ENCODE measurements around the gene SNAI3. TPM values are rescaled to one million over a fixed set of nuclear protein-coding genes. Genes with fewer than 3 reads are reported as not detected.

Gene SNAI3
- total RNA-seq, 8 experiments from 2014 or later: 1.3 to 4.3 (median 2.4) TPM

DNA sequence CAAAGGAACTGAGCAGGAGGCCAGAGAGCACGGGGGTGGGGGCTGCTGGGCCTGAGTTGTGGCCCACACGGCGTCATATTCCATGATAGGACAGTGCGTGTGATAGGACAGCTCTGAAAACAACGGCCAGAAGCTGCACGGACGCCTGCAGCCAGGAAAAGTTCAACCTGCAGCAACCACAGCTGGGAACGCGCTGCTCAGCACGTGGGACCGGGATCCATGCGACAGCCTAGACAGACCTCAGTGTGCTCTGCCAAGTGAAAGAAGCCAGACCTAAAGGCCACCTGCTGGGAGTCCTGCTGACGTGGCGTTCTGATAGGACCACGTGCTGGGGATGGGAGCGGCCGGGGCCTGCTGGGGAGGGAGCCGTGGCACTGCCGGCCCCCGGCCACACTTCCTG is 41.6 kb upstream of the SNAI3 start:
- WGBS, 10 experiments: 62 to 92% (median 80%) methylated on average over 1 to 12 of the region's 20 CpGs; no CpG with 5 or more reads in 5 of the 10 experiments
- Histone ChIP-seq H3K4me3 (no peak overlapping the region), H3K27ac (peak overlapping the region in 1 of 2 donors; percentile 63), H3K4me1 (replicated peaks in 1 of 2) (peaks cover 7 to 12% of the 10 kb centered on the region in 2 donors)
- peak in 5 of 8 experiments; percentile 5 to 69 (median 65) for ATAC-seq (replicated peaks in 6 of 8)
- in situ Hi-C loops (cut with MboI; ENCODE audit: low pct_unique_long_range_greater_than_20kb in 2 of 9, low sequenced_read_pairs in 9 of 9, unreplicated experiment in 9 of 9): loop anchor here in 2 of 9 experiments (25.0 kb wide), 2 partner anchors 434 to 484 kb away; partner anchors contain the start of genes CDH15 (in 1 of the 2), SLC22A31 (in 1 of the 2) and ZNF778 (in 1 of the 2)

DNA sequence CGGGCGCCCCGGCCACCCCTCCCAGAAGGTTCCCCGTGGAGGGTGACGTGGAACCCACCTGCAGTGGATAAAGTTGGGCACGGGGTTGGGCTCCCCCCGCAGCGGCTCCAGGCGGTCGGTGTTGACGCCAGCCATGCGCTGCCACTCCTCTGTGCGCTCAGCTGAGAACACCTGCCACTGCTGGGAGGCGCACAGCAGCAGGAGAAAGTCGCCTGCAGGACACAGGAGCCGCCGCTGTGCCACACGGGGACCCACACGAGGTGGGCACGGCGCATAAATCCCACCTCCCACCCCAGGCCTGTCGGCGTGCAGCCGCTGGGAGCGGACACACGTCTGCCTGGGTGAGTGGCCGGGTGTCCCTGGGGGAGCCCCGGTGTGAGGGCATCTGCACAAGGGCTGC is 40.7 kb upstream of the SNAI3 start:
- Histone ChIP-seq H3K27ac (no peak overlapping the region), H3K4me3 (no peak overlapping the region), H3K4me1 (replicated peaks in 1 of 2) (peaks cover 7 to 12% of the 10 kb centered on the region in 2 donors)
- 93% methylated on average over 3 of the region's 28 CpGs; no CpG with 5 or more reads in 8 of the 10 experiments for WGBS, 10 experiments
- ATAC-seq (replicated peaks in 6 of 8): no peak
- in situ Hi-C loops (cut with MboI; ENCODE audit: low pct_unique_long_range_greater_than_20kb in 2 of 9, low sequenced_read_pairs in 9 of 9, unreplicated experiment in 9 of 9): loop anchor here in 2 of 9 experiments (25.0 kb wide), 2 partner anchors 435 to 485 kb away; partner anchors contain the start of genes CDH15 (in 1 of the 2), SLC22A31 (in 1 of the 2) and ZNF778 (in 1 of the 2)

DNA sequence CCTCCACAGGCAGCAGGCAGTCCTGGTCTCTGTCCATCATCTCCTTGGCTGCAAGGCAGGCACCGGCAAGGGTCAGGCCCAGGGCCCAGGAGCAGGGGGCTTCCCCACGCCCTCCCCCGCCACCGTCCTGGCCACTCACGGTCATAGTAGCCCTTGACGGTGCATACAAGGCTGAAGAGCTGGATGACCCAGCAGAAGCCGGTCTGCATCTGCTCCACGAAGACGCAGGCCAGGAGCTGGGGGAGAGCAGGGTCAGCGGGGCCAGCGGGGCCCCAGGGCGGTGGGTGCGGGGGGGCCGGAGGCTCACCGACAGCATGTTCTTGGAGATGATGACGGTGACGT is 40.1 kb upstream of the SNAI3 start:
- WGBS, 10 experiments: 100% methylated on average over 1 of the region's 17 CpGs; no CpG with 5 or more reads in 9 of the 10 experiments
- no peak overlapping the region for H3K4me3 ChIP-seq
- ATAC-seq (replicated peaks in 6 of 8): no peak
- in situ Hi-C loops (cut with MboI; ENCODE audit: low pct_unique_long_range_greater_than_20kb in 2 of 9, low sequenced_read_pairs in 9 of 9, unreplicated experiment in 9 of 9): loop anchor here in 2 of 9 experiments (25.0 kb wide), 2 partner anchors 436 to 486 kb away; partner anchors contain the start of genes CDH15 (in 1 of the 2), SLC22A31 (in 1 of the 2) and ZNF778 (in 1 of the 2)
- H3K4me1 ChIP-seq (replicated peaks in 1 of 2): peaks cover 7 to 12% of the 10 kb centered on the region in 2 donors
- no peak overlapping the region for H3K27ac ChIP-seq

DNA sequence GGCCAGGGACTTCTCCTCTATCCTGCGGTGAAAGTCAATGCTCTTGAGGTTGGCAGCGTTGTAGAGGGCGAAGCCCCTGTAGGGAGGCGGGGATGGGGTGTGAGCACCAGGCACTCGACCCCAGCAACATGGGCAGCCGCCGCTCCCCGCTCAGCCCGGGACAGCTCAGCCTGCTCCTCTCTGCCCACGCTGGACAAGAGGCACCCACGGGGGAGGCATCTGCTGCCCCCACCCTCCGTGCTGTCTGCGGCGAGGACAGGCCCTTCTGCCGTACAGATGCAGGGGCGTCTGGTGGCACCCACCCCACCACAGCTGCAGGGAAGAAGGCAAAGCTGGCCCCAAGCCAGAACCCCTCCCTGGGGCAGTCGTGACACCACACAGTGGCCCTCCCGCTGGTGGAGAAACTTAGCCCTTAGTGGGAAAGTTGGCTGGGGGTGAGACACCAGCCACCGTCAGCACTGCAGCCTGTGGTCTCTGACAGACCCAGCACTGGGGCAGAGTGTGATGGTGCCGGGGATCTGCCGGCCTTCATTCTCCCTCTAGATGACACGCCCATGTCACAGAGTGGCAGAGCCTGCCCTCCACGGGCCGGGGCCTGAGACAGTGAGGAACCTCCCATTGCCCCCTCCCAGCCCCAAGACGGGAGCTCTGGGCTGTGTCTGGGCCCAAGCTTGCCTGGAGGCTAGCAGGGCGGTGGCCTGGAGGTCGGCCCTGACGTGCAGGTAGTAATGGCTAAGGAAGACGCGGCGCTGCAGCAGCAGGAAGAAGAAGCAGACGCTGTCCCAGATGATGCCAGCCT is 39.5 kb upstream of the SNAI3 start:
- no peak for ATAC-seq (replicated peaks in 6 of 8)
- no peak overlapping the region for H3K4me3 ChIP-seq
- H3K27ac ChIP-seq: no peak overlapping the region
- peaks cover 7 to 10% of the 10 kb centered on the region in 2 donors for H3K4me1 ChIP-seq (replicated peaks in 1 of 2)
- 67 to 90% (median 74%) methylated on average over 2 to 3 of the region's 32 CpGs; no CpG with 5 or more reads in 7 of the 10 experiments for WGBS, 10 experiments
- in situ Hi-C loops (cut with MboI; ENCODE audit: low pct_unique_long_range_greater_than_20kb in 2 of 9, low sequenced_read_pairs in 9 of 9, unreplicated experiment in 9 of 9): loop anchor here in 2 of 9 experiments (25.0 kb wide), 2 partner anchors 436 to 486 kb away; partner anchors contain the start of genes CDH15 (in 1 of the 2), SLC22A31 (in 1 of the 2) and ZNF778 (in 1 of the 2)

DNA sequence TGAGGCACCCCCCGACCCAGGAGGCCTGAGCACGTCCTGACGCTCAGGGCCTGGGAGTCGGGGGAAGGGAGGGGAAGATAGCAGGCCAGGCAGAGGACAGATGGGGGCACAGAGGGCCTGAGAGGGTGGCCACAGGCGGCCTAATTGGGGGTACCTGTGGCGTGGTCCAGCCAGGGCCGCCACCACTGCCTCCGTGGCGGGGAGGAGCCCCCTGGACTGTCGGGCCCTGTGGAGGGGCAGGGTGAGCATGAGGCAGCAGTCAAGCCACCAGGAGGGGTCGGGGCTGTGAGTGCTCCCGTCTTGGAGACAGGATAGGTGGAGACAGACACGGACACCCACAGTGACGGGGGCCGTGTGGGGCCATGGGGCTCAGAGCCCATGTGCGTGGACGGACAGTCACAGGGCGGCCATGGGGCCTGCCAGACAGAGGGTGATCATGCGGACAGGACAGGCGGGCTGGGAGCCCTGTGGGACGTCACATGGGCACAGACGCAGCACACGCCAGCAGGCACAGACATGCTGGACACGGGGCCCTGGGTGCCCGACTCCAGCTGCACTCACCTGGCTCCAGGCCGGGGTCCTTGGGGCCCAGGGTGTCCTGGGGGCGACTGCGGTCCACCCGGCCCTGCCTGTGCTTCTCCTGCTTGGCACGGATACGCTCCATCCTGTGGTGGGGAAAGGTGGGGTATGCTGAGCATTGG is 38.7 kb upstream of the SNAI3 start:
- Histone ChIP-seq H3K4me3 (no peak overlapping the region), H3K4me1 (replicated peaks in 1 of 2) (peaks cover 5 to 7% of the 10 kb centered on the region in 2 donors), H3K27ac (no peak overlapping the region)
- in situ Hi-C loops (cut with MboI; ENCODE audit: low pct_unique_long_range_greater_than_20kb in 2 of 9, low sequenced_read_pairs in 9 of 9, unreplicated experiment in 9 of 9): loop anchor here in 2 of 9 experiments (25.0 kb wide), 2 partner anchors 437 to 487 kb away; partner anchors contain the start of genes CDH15 (in 1 of the 2), SLC22A31 (in 1 of the 2) and ZNF778 (in 1 of the 2)
- ATAC-seq (replicated peaks in 6 of 8): peak in 1 of 8 experiments; percentile 2
- WGBS, 10 experiments: 93 to 100% methylated on average over 2 to 3 of the region's 31 CpGs; no CpG with 5 or more reads in 8 of the 10 experiments

DNA sequence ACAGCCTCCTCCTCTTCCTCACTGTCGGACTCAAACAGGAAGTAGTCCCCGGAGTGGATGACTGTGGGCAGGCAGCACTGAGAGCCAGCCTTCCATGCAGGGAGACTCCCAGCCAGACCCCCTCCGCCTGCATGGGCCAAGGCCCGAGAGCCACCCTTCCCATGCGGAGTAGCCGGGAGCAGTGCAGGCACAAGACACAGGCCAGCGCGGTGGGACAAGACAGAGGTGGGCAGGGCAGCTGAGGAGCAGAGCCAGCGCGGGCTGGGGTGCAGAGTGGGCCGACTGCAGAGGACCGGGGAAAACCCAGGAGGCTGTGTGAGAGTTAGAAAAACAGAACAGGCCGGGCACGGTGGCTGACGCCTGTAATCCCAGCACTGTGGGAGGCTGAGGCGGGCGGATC is 37.6 kb upstream of the SNAI3 start:
- Histone ChIP-seq H3K4me1 (replicated peaks in 1 of 2) (peaks cover 5 to 7% of the 10 kb centered on the region in 2 donors), H3K27ac (no peak overlapping the region), H3K4me3 (no peak overlapping the region)
- in situ Hi-C loops (cut with MboI; ENCODE audit: low pct_unique_long_range_greater_than_20kb in 2 of 9, low sequenced_read_pairs in 9 of 9, unreplicated experiment in 9 of 9): no loop called here
- WGBS, 10 experiments: 70 to 100% (median 88%) methylated on average over 1 to 5 of the region's 17 CpGs; no CpG with 5 or more reads in 5 of the 10 experiments
- no peak for ATAC-seq (replicated peaks in 6 of 8)

DNA sequence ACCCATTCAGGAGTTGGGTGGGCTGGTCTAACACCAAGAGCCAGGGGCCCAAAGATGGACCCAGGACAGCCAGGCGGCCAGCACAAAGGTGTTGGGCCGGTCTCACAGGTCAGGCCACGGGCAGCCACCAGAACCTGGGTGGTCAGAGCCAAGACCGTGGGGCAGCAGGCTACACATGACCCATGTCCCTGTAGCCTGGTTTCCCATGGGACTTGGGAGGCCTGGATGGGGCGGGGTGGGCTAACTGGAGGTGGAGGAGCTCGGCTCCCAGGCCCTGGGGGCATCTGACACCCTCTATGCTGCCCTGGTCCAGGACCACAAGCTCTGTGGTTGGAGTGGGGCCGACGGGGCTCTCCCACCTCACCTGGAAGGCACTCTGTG is 37.2 kb upstream of the SNAI3 start:
- Histone ChIP-seq H3K27ac (no peak overlapping the region), H3K4me1 (replicated peaks in 1 of 2) (peaks cover 5 to 7% of the 10 kb centered on the region in 2 donors), H3K4me3 (no peak overlapping the region)
- 92 to 100% (median 100%) methylated on average over 2 of the region's 8 CpGs; no CpG with 5 or more reads in 7 of the 10 experiments for WGBS, 10 experiments
- ATAC-seq (replicated peaks in 6 of 8): no peak
- in situ Hi-C loops (cut with MboI; ENCODE audit: low pct_unique_long_range_greater_than_20kb in 2 of 9, low sequenced_read_pairs in 9 of 9, unreplicated experiment in 9 of 9): no loop called here

DNA sequence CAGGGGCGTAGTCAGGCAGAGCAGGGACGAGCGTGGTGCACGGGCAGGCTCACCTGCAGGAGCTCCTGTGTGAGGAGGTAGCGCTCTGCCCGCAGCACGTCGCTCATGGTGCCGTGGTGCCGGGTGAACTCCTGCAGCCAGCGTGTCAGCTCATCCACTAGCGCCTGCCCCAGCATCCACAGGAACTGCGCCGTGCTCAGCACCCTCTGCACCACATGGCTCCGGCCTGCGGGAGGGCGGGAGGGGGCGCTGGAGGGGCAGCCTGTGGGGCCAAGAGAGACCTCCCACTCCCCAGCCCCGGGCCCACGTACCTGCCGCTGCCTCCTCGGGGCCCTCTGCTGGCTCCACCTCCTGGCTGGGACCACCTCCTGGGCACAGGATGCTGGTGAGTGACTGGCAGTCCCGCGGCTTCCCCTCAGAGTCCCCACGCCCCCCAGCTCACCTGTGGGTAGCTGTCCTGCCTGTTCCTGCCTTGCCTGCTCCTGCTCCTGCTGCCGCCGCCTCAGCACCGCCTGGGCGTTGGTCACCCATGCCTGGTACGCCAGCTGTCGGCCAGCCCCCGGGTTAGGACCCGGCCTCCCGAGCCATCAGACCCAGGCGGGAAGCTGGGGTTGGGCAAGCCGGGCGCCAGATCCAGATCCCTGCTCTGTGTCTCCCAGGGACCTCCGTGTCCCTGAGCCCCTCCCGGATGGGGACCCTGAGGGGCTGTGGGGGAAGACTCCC is 36.6 kb upstream of the SNAI3 start:
- WGBS, 10 experiments: 93 to 100% (median 100%) methylated on average over 2 to 6 of the region's 39 CpGs; no CpG with 5 or more reads in 5 of the 10 experiments
- in situ Hi-C loops (cut with MboI; ENCODE audit: low pct_unique_long_range_greater_than_20kb in 2 of 9, low sequenced_read_pairs in 9 of 9, unreplicated experiment in 9 of 9): no loop called here
- H3K4me3 ChIP-seq: no peak overlapping the region
- ATAC-seq (replicated peaks in 6 of 8): no peak
- H3K4me1 ChIP-seq (replicated peaks in 1 of 2): peaks cover 4 to 5% of the 10 kb centered on the region in 2 donors
- H3K27ac ChIP-seq: no peak overlapping the region

DNA sequence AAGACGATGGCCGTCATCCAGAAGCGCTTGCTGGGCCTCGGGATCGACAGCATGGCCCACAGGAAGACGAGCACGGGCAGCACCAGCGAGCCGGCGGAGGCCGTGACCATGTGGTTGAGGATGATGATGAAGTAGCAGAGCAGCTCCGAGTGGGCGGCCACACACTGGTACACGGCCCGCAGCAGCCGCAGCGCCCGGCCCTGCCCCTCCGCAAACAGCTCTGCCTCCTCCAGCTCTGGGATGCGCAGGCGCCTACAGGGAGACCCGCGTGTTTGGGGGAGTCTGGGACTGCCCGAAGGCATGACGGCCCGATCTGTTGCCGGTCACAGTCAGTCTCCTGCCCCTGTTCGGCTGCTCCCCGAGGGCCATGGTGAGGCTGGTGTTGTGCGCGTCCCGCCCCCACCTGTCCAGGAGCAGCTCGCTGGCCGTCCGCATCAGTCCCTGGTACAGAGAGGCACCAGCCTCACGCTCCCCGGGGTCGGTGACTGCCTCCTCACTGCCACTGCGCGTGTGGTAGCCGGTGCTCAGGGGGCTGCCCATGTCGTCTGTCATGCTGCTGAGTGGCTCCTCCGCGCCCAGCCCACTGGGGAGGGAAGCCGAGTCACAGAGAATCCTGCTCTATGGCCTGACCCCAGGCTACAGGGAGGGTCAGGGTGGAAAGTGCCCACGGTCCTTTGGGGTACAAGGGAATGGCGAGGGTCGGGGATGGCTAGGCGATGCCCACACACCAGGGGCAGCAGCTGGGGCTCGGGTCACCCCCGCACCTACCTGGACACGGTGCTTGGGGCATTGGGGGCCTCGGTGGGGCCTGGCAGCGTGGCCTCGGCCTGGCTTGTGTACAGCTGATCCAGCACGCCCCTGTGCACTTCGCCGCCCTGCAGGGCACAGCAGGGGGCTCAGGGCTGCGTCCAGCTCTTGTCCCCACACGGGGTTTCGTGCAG is 35.8 kb upstream of the SNAI3 start:
- no peaks in the 10 kb centered on the region for H3K4me1 ChIP-seq (replicated peaks in 1 of 2)
- peak in 3 of 8 experiments; percentile 2 to 4 (median 3) for ATAC-seq (replicated peaks in 6 of 8)
- H3K27ac ChIP-seq: no peak overlapping the region
- no peak overlapping the region for H3K4me3 ChIP-seq
- WGBS, 10 experiments: 87 to 98% (median 93%) methylated on average over 10 to 17 of the region's 61 CpGs; no CpG with 5 or more reads in 7 of the 10 experiments
- in situ Hi-C loops (cut with MboI; ENCODE audit: low pct_unique_long_range_greater_than_20kb in 2 of 9, low sequenced_read_pairs in 9 of 9, unreplicated experiment in 9 of 9): no loop called here

DNA sequence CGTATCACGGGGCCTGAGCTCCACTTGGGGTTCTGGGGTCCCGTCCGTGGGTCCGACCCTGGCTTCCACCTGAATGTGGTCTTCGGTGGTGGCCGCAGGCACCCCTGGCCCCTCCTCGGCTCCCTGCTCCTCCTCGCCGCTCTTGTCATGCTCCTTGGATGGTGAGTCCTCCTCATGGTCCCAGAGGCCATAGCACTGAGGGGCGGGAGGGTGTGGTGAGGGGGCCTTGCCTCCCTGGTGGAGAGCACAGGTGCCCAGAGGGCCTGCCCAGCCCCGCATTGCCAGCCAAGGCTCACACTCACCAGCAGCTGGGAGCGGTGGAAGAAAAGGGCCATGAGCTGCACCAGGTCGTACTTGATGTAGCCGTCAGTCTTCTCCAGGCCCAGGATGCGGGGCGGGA is 34.9 kb upstream of the SNAI3 start:
- H3K4me3 ChIP-seq: no peak overlapping the region
- no peak for ATAC-seq (replicated peaks in 6 of 8)
- no peaks in the 10 kb centered on the region for H3K4me1 ChIP-seq (replicated peaks in 1 of 2)
- WGBS, 10 experiments: 100% methylated on average over 1 to 2 of the region's 17 CpGs; no CpG with 5 or more reads in 8 of the 10 experiments
- in situ Hi-C loops (cut with MboI; ENCODE audit: low pct_unique_long_range_greater_than_20kb in 2 of 9, low sequenced_read_pairs in 9 of 9, unreplicated experiment in 9 of 9): no loop called here
- no peak overlapping the region for H3K27ac ChIP-seq

DNA sequence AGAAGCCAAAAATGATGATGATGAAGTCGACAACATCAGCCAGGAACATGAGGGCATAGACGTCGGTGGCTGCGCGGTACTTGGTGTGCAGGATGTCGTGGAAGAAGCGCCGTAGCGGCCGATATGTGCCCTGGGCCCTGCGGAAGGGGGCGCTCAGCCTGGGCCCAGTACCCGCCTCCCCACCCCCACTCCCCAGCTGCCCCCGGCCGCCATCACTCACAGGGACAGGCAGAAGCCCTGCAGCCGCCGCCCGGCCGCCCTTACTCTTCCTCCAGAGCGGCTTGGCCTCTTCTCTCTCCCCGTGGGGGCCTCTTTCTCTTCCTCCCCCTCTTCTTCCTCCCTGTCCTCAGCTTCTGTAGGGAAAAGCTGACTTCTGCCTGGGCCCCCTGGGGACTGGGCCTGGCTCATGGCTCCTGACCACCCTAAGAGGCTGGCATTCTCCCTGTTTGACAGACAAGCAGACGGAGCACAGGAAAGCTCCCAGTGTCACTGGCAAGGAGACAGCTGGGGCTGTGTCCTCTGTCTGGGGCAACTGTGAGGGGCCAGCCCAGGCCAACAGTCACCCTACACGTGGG is 34.2 kb upstream of the SNAI3 start:
- H3K4me1 ChIP-seq (replicated peaks in 1 of 2): no peaks in the 10 kb centered on the region
- no peak overlapping the region for H3K4me3 ChIP-seq
- H3K27ac ChIP-seq: no peak overlapping the region
- ATAC-seq (replicated peaks in 6 of 8): no peak
- WGBS, 10 experiments: no CpG with 5 or more reads among the region's 23 CpGs
- in situ Hi-C loops (cut with MboI; ENCODE audit: low pct_unique_long_range_greater_than_20kb in 2 of 9, low sequenced_read_pairs in 9 of 9, unreplicated experiment in 9 of 9): no loop called here

All from motor neuron (in vitro differentiated cells).